IPS-20b (cell line): ENCODE data around the gene SOX13.
A peak's percentile ranks its signal among the peaks of the same experiment; 100 is the strongest.

Source experiments
- H3K27ac ChIP-seq: one replicate; pipeline ENCODE4 v1.5.1; 2013; ENCODE audit warnings: low read length
- H3K27me3 ChIP-seq: 2 replicates; pipeline ENCODE4 v1.6.1; 2013; ENCODE audit warnings: mild to moderate bottlenecking, low read length, inconsistent platforms; ENCODE audit not compliant: insufficient read depth
- H3K36me3 ChIP-seq: 2 replicates; pipeline ENCODE4 v1.6.1; 2013; ENCODE audit warnings: low read depth, mild to moderate bottlenecking, inconsistent platforms, low read length, moderate library complexity; ENCODE audit not compliant: insufficient read depth
- H3K4me1 ChIP-seq: 2 replicates; pipeline ENCODE4 v1.6.1; 2013; ENCODE audit warnings: mild to moderate bottlenecking, control low read depth, inconsistent platforms, low read length, moderate library complexity; ENCODE audit not compliant: insufficient read depth
- H3K4me3 ChIP-seq: 2 replicates; pipeline ENCODE4 v1.5.1; 2013; ENCODE audit warnings: mild to moderate bottlenecking, low read length, inconsistent platforms
- H3K9ac ChIP-seq: 2 replicates; pipeline ENCODE4 v1.6.1; 2013; ENCODE audit warnings: low read depth, mild to moderate bottlenecking, inconsistent platforms, low read length, moderate library complexity
- H3K9me3 ChIP-seq: 2 replicates; pipeline ENCODE4 v1.6.1; 2013; ENCODE audit warnings: mild to moderate bottlenecking, low read depth, low read length, inconsistent platforms; ENCODE audit not compliant: insufficient read depth

Gene SOX13

GRCh38 chr1:204127597-204128242 is 54.8 kb downstream of the SOX13 start:
- peaks cover 6% of the 10 kb centered on the region; the same call in 1 of the 2 replicates for H3K4me1 ChIP-seq
- H3K36me3 ChIP-seq, result peaks cover 65% of the 10 kb centered on the region
- H3K27ac ChIP-seq, result no peak overlapping the region
- H3K4me3 ChIP-seq, result no peak overlapping the region
- H3K9me3 ChIP-seq, result no peaks in the 10 kb centered on the region
- no peaks in the 10 kb centered on the region for H3K27me3 ChIP-seq
- no peak overlapping the region for H3K9ac ChIP-seq

GRCh38 chr1:204128464-204128963 is 55.6 kb downstream of the SOX13 start:
- no peak overlapping the region for H3K27ac ChIP-seq
- peaks cover 58% of the 10 kb centered on the region for H3K36me3 ChIP-seq
- no peak overlapping the region for H3K9ac ChIP-seq
- no peak overlapping the region for H3K4me3 ChIP-seq
- peaks cover 6% of the 10 kb centered on the region; the same call in 1 of the 2 replicates for H3K4me1 ChIP-seq
- H3K27me3 ChIP-seq, result no peaks in the 10 kb centered on the region
- H3K9me3 ChIP-seq, result no peaks in the 10 kb centered on the region

GRCh38 chr1:204128964-204129896 is 56.3 kb downstream of the SOX13 start:
- H3K27ac ChIP-seq, result no peak overlapping the region
- H3K9ac ChIP-seq, result peak overlapping the region; percentile 43; the same call in 1 of the 2 replicates
- H3K4me3 ChIP-seq, result peak overlapping the region; percentile 52; the same call in 1 of the 2 replicates

GRCh38 chr1:204130178-204130577 is 57.3 kb downstream of the SOX13 start:
- Histone ChIP-seq H3K36me3 (peaks cover 51% of the 10 kb centered on the region), H3K4me1 (peaks cover 6% of the 10 kb centered on the region; the same call in 1 of the 2 replicates), H3K27ac (no peak overlapping the region), H3K9me3 (no peaks in the 10 kb centered on the region), H3K9ac (no peak overlapping the region), H3K27me3 (no peaks in the 10 kb centered on the region), H3K4me3 (no peak overlapping the region)

More at GRCh38 chr1:204128964-204129896, 56.3 kb downstream of the SOX13 start:
- no peaks in the 10 kb centered on the region for H3K9me3 ChIP-seq
- H3K36me3 ChIP-seq, result peaks cover 54% of the 10 kb centered on the region
- no peaks in the 10 kb centered on the region for H3K27me3 ChIP-seq
- peaks cover 6% of the 10 kb centered on the region; the same call in 1 of the 2 replicates for H3K4me1 ChIP-seq

GRCh38 chr1:204130981-204131892 is 58.3 kb downstream of the SOX13 start:
- peaks cover 6% of the 10 kb centered on the region; the same call in 1 of the 2 replicates for H3K4me1 ChIP-seq
- H3K4me3 ChIP-seq, result no peak overlapping the region
- no peaks in the 10 kb centered on the region for H3K27me3 ChIP-seq
- 0 out of 2 replicates have a peak overlapping the region, but pooled peaks have one; percentile 18 for H3K9ac ChIP-seq
- peak overlapping the region; percentile 7 for H3K27ac ChIP-seq
- no peaks in the 10 kb centered on the region for H3K9me3 ChIP-seq
- peaks cover 40% of the 10 kb centered on the region for H3K36me3 ChIP-seq

GRCh38 chr1:204131978-204132377 is 59.1 kb downstream of the SOX13 start:
- Histone ChIP-seq H3K4me1 (peaks cover 6% of the 10 kb centered on the region; the same call in 1 of the 2 replicates), H3K27ac (no peak overlapping the region), H3K4me3 (no peak overlapping the region), H3K9me3 (no peaks in the 10 kb centered on the region), H3K27me3 (no peaks in the 10 kb centered on the region), H3K36me3 (peaks cover 33% of the 10 kb centered on the region), H3K9ac (no peak overlapping the region)

GRCh38 chr1:204132718-204133117 is 59.8 kb downstream of the SOX13 start:
- Histone ChIP-seq H3K27me3 (no peaks in the 10 kb centered on the region), H3K4me3 (no peak overlapping the region), H3K4me1 (peaks cover 6% of the 10 kb centered on the region; the same call in 1 of the 2 replicates), H3K9ac (no peak overlapping the region), H3K36me3 (peaks cover 27% of the 10 kb centered on the region), H3K27ac (no peak overlapping the region), H3K9me3 (no peaks in the 10 kb centered on the region)

- no peak overlapping the region for H3K4me3 ChIP-seq
- H3K4me1 ChIP-seq, result peaks cover 2% of the 10 kb centered on the region; the same call in 1 of the 2 replicates
- H3K9me3 ChIP-seq, result no peaks in the 10 kb centered on the region
- no peak overlapping the region for H3K9ac ChIP-seq
- no peaks in the 10 kb centered on the region for H3K27me3 ChIP-seq
- H3K36me3 ChIP-seq, result peaks cover 17% of the 10 kb centered on the region; the same call in 1 of the 2 replicates
- H3K27ac ChIP-seq, result no peak overlapping the region
Measured at GRCh38 chr1:204134103-204134502, 61.2 kb downstream of the SOX13 start.

GRCh38 chr1:204136814-204137213 is 63.9 kb downstream of the SOX13 start:
- H3K9ac ChIP-seq, result no peak overlapping the region
- H3K9me3 ChIP-seq, result no peaks in the 10 kb centered on the region
- H3K4me1 ChIP-seq, result no peaks in the 10 kb centered on the region
- H3K27ac ChIP-seq, result no peak overlapping the region
- no peak overlapping the region for H3K4me3 ChIP-seq
- H3K36me3 ChIP-seq, result peaks cover 9% of the 10 kb centered on the region
- H3K27me3 ChIP-seq, result no peaks in the 10 kb centered on the region

GRCh38 chr1:204139088-204139487 is 66.2 kb downstream of the SOX13 start:
- no peaks in the 10 kb centered on the region for H3K27me3 ChIP-seq
- H3K36me3 ChIP-seq, result peaks cover 7% of the 10 kb centered on the region
- H3K4me1 ChIP-seq, result no peaks in the 10 kb centered on the region
- no peak overlapping the region for H3K9ac ChIP-seq
- H3K27ac ChIP-seq, result no peak overlapping the region
- H3K9me3 ChIP-seq, result no peaks in the 10 kb centered on the region
- H3K4me3 ChIP-seq, result no peak overlapping the region

GRCh38 chr1:204139952-204140351 is 67.0 kb downstream of the SOX13 start:
- no peak overlapping the region for H3K4me3 ChIP-seq
- H3K27me3 ChIP-seq, result no peaks in the 10 kb centered on the region
- no peak overlapping the region for H3K9ac ChIP-seq
- no peaks in the 10 kb centered on the region for H3K4me1 ChIP-seq
- no peaks in the 10 kb centered on the region for H3K9me3 ChIP-seq
- H3K36me3 ChIP-seq, result no peaks in the 10 kb centered on the region; the same call in 1 of the 2 replicates
- no peak overlapping the region for H3K27ac ChIP-seq
